Activated CD4-positive, alpha-beta T cell treated with anti-CD3 and anti-CD28 coated beads for 36 hours (primary cell): ENCODE data around the gene OSBPL10. TPM values are rescaled to one million over a fixed set of nuclear protein-coding genes. Genes with fewer than 3 reads are reported as not detected.

Experiments used
- ATAC-seq: fragments of 200-7000 bp; cut with Tn5 transposase; one replicate; pipeline ENCODE4 v1.10.0; 2021; ENCODE audit warnings: mild to moderate bottlenecking, moderate library complexity
- CTCF ChIA-PET: fragments of 350-600 bp; sonication (Branson Sonifier 250); formaldehyde crosslinking; loops from one replicate; lab custom pipeline; 2021; ENCODE audit warnings: antibody characterized with exemption; lab: Charles Lee
- POLR2A ChIA-PET: fragments of 350-600 bp; sonication (Branson Sonifier 250); formaldehyde crosslinking; loops from one replicate; lab custom pipeline; 2021; ENCODE audit warnings: antibody characterized with exemption, inconsistent platforms; lab: Charles Lee
- DNase-seq: peaks from one replicate; pipeline ENCODE4 v3.0.0-alpha.2; 2020
- H3K27ac Mint-ChIP-seq: one replicate; pipeline ENCODE4 v1.8.0; 2021; ENCODE audit warnings: mixed read lengths
- H3K27me3 Mint-ChIP-seq: one replicate; pipeline ENCODE4 v1.8.0; 2021; ENCODE audit warnings: mixed read lengths
- H3K36me3 Mint-ChIP-seq: one replicate; pipeline ENCODE4 v1.8.0; 2021; ENCODE audit warnings: low read depth, mixed read lengths
- H3K4me1 Mint-ChIP-seq: one replicate; pipeline ENCODE4 v1.8.0; 2021; ENCODE audit warnings: mixed read lengths
- H3K4me3 Mint-ChIP-seq: one replicate; pipeline ENCODE4 v1.8.0; 2021; ENCODE audit warnings: mild to moderate bottlenecking, moderate library complexity, mixed read lengths
- H3K9me3 Mint-ChIP-seq: one replicate; pipeline ENCODE4 v1.8.0; 2021; ENCODE audit warnings: low read depth, mixed read lengths
- intact Hi-C, 2 experiments: fragments of 100-400 bp; cut with DNase I in 1 of 2; cut with micrococcal nuclease in 1 of 2; formaldehyde crosslinking; loops; one replicate each; pipeline versions ENCODE4 v1.14.2 to v1.15.1; 2022 to 2024; cut with DNase I, micrococcal nuclease
- total RNA-seq, 2 experiments: library from RNA; stranded (reverse); gene quantifications; one replicate each; pipeline ENCODE4 v1.2.3, GENCODE V29; 2021

OSBPL10 gene
- total RNA-seq, 2 experiments from 2014 or later = 11.2 to 11.8 TPM

DNA sequence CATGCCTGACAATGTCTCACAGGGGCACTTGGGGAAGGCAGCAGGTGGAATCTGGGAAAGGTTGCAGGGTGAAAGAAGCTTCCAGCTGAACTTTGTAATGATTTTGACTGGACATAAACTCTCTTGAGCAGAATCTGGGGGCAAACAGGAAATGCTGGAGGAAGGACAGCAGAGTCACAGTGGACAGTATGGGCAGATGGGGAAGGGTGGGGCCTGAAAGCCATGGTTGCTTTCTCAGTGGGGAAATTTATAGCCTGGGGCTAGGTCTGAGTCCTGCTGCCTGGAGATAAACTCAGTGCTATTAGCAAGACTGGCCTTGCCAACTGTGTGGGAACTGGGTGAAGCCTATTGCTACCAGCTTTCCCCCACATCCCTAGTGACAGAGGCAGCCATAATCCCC is 203.2 kb downstream of the OSBPL10 start:
- peaks cover 19% of the 10 kb centered on the region for H3K4me1 Mint-ChIP-seq
- H3K9me3 Mint-ChIP-seq = peaks cover 7% of the 10 kb centered on the region
- DNase-seq (no peak), ATAC-seq (no peak)
- POLR2A ChIA-PET = interaction anchor here (0.6 kb wide), 1 partner anchor 134 kb away, joined by 3 read pairs; no protein-coding TSS in a partner anchor
- no peak overlapping the region for H3K27ac Mint-ChIP-seq
- no peak overlapping the region for H3K4me3 Mint-ChIP-seq
- peaks cover 5% of the 10 kb centered on the region for H3K36me3 Mint-ChIP-seq
- CTCF ChIA-PET = interaction anchor here (0.6 kb wide), 1 partner anchor 1739 kb away, joined by 3 read pairs; no protein-coding TSS in a partner anchor
- intact Hi-C loops = loop anchor here in 1 of 2 experiments (10.0 kb wide), 1 partner anchor 147 kb away; no protein-coding TSS in a partner anchor
- peaks cover 14% of the 10 kb centered on the region for H3K27me3 Mint-ChIP-seq

DNA sequence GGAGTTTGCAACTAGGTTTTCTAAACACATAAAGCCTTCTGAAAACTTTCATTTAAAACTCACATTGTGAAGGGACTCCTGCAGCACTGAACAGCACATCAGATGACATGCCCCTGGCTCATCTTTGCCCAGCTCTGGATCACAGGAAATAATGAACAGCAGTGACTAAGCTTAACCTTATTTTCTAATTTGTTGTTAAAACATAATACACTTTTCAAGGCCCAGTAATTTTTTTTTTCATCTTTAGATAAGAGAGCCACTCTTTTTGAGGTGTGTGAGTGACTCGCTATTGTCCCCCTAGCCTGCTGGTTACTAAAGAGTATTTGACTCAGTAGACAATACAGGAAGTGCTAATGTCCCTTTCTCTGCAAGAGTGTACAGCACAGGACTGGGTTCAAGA is 204.0 kb downstream of the OSBPL10 start:
- Mint-ChIP-seq H3K4me3 (no peak overlapping the region), H3K4me1 (peaks cover 26% of the 10 kb centered on the region), H3K36me3 (peaks cover 5% of the 10 kb centered on the region), H3K9me3 (peaks cover 7% of the 10 kb centered on the region), H3K27ac (no peak overlapping the region), H3K27me3 (peaks cover 14% of the 10 kb centered on the region)
- DNase-seq (no peak), ATAC-seq (peak; percentile 49)
- ChIA-PET CTCF (no interaction called here), POLR2A (interaction anchor here (0.7 kb wide), 1 partner anchor 524 kb away, joined by 5 read pairs; no protein-coding TSS in a partner anchor)
- intact Hi-C loops = loop anchor here in 1 of 2 experiments (10.0 kb wide), 1 partner anchor 148 kb away; no protein-coding TSS in a partner anchor

DNA sequence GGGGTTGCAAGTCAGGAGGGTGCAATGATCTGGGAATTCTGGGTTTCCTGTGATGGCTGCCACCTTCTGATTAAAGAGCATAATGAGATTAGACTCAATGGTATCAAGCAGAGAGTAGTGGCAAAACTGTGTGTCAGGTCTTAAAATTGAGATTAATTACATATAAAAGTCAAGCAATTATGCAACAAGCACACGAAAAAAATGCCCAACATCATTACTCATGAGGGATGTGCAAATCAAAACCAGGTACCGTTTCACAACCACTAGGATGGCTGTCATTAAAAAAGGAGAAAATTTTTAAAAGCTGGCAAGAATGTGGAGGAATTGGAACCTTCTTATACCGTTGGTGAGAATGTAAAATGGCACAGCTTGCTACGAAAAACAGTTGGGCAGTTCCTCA is 205.0 kb downstream of the OSBPL10 start:
- Mint-ChIP-seq H3K36me3 (peaks cover 5% of the 10 kb centered on the region), H3K4me3 (no peak overlapping the region), H3K9me3 (peaks cover 7% of the 10 kb centered on the region), H3K27ac (no peak overlapping the region), H3K4me1 (peaks cover 36% of the 10 kb centered on the region), H3K27me3 (peaks cover 14% of the 10 kb centered on the region)
- DNase-seq (no peak), ATAC-seq (no peak)
- ChIA-PET CTCF (no interaction called here), POLR2A (no interaction called here)
- intact Hi-C loops = loop anchor here in 1 of 2 experiments (10.0 kb wide), 1 partner anchor 149 kb away; no protein-coding TSS in a partner anchor

DNA sequence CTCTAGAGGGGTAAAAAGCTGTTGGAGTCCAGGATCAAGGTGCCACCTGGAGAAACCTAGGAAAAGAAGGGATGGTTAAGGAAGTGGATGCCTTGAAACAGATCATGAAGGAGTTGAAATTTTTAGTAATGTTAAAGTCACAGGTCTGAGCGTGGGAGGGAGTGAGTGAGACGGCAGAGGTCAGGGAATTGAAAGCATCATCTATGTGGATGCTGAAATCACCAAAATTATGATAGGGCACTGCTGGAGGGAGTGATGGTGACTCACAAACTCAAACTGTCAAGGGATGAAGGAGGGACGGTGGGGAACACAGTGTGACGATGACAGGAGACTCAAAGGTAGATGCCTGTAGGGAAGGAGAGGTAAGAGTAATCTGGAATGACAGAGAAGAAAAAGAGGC is 205.7 kb downstream of the OSBPL10 start:
- H3K36me3 Mint-ChIP-seq = peaks cover 5% of the 10 kb centered on the region
- ChIA-PET CTCF (no interaction called here), POLR2A (no interaction called here)
- DNase-seq (no peak), ATAC-seq (no peak)
- no peak overlapping the region for H3K4me3 Mint-ChIP-seq
- peaks cover 38% of the 10 kb centered on the region for H3K4me1 Mint-ChIP-seq
- intact Hi-C loops = loop anchor here in 1 of 2 experiments (10.0 kb wide), 1 partner anchor 149 kb away; no protein-coding TSS in a partner anchor
- no peak overlapping the region for H3K27ac Mint-ChIP-seq
- peaks cover 7% of the 10 kb centered on the region for H3K9me3 Mint-ChIP-seq
- H3K27me3 Mint-ChIP-seq = peaks cover 14% of the 10 kb centered on the region

DNA sequence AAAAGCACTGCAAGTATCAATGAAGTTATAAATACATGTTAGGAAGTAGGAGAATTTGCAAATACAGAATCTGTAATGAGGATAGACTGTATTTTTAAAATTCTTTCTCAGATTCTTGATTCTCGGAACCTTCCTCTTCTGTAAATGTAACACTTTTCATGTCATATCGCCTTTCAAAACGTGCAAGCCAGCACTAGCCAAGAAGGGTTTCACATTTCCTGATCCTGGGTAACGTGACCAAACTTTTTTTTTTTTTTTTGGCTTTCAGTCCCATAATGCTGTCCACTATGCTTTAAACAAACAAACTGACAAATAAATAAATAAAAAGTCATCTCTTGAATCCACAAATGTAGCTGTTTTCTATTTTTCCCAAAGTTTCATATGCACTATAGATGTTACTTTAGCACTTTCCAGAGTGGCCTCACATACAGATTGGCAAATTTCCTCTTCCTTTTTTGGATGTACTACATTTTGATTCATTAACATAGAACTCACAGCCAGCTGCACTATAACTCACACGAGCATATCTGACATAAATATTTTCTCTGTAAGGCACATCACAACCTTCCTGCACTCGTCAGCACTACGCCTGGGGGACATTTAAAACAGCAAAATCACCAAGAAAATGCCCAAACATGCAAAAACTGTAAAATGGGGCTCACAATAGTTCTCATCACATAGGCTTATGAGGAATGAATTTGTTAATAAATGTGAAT is 208.1 kb downstream of the OSBPL10 start:
- ATAC-seq (no peak), DNase-seq (no peak)
- intact Hi-C loops = loop anchor here (1.0 to 10.0 kb wide), 8 partner anchors 17 to 696 kb away; partner anchors contain the start of genes OSBPL10 (in 1 of the 2), STT3B (in 1 of the 2) and ZNF860 (in 1 of the 2)
- Mint-ChIP-seq H3K4me3 (no peak overlapping the region), H3K27me3 (peaks cover 11% of the 10 kb centered on the region), H3K36me3 (no peaks in the 10 kb centered on the region), H3K9me3 (no peaks in the 10 kb centered on the region), H3K4me1 (peaks cover 48% of the 10 kb centered on the region), H3K27ac (peak overlapping the region; percentile 78)
- POLR2A ChIA-PET = no interaction called here
- CTCF ChIA-PET = interaction anchor here (1.4 kb wide), 1 partner anchor 18 kb away, joined by 3 read pairs; no protein-coding TSS in a partner anchor

DNA sequence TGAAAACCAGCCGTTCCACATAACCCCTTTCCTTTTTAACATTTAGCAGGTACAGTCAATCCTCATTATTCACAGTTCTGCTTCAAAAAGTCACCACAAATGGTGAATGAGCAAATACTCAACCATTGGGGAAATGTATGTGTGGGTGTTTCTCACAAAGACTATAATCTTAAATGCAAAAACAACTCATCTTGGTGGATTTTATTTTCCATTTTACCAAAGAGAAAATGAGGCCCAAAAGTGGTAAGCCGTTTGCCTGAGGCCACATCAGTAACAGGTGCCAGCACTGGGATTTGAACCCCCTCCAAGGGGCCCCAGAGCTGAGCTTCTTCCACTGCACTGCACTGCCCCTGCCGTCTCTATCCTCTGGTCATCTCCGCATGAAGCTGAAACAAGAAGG is 208.8 kb downstream of the OSBPL10 start:
- CTCF ChIA-PET = interaction anchor here (0.6 to 1.4 kb wide), 2 partner anchors 18 to 55 kb away, joined by 3 read pairs; no protein-coding TSS in a partner anchor
- H3K4me1 Mint-ChIP-seq = peaks cover 54% of the 10 kb centered on the region
- peak; percentile 46 for DNase-seq
- intact Hi-C loops = loop anchor here (1.0 to 10.0 kb wide), 8 partner anchors 16 to 695 kb away; partner anchors contain the start of genes OSBPL10 (in 1 of the 2), STT3B (in 1 of the 2) and ZNF860 (in 1 of the 2)
- peaks cover 11% of the 10 kb centered on the region for H3K27me3 Mint-ChIP-seq
- peak; percentile 69 for ATAC-seq
- POLR2A ChIA-PET = interaction anchor here (0.6 to 0.7 kb wide), 2 partner anchors 101 to 162 kb away, joined by 4 to 5 read pairs; no protein-coding TSS in a partner anchor
- H3K36me3 Mint-ChIP-seq = no peaks in the 10 kb centered on the region
- peak overlapping the region; percentile 78 for H3K27ac Mint-ChIP-seq
- no peak overlapping the region for H3K4me3 Mint-ChIP-seq
- no peaks in the 10 kb centered on the region for H3K9me3 Mint-ChIP-seq

DNA sequence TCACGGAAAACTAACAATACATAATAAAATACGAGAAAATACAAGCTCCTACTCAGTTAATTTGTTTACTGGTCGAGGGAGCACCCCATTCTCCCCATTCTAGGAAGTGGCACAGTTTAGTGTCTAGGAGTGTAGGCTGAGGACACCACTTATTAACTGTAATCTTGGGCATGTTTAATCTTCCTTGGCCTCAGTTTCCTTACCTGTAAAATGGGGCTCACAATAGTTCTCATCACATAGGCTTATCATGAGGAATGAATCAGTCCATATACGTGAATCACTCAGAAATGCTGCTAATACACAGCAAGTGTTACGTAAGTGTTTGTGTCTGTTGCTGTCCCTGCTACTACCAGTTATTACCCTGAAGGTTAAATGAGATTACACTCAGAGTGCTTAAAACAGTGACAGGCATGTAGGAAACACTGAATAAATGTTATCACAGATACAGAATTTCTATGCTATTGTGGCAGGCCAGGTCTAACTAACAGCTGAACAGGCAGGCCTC is 210.2 kb downstream of the OSBPL10 start:
- peaks cover 11% of the 10 kb centered on the region for H3K27me3 Mint-ChIP-seq
- H3K9me3 Mint-ChIP-seq = no peaks in the 10 kb centered on the region
- H3K4me3 Mint-ChIP-seq = no peak overlapping the region
- H3K4me1 Mint-ChIP-seq = peaks cover 54% of the 10 kb centered on the region
- ChIA-PET POLR2A (no interaction called here), CTCF (interaction anchor here (0.7 to 1.1 kb wide), 3 partner anchors 44 to 211 kb away, joined by 3 to 6 read pairs (median 4); no protein-coding TSS in a partner anchor)
- DNase-seq (no peak), ATAC-seq (peak; percentile 14)
- no peak overlapping the region for H3K27ac Mint-ChIP-seq
- no peaks in the 10 kb centered on the region for H3K36me3 Mint-ChIP-seq
- intact Hi-C loops = loop anchor here (5.0 to 10.0 kb wide), 4 partner anchors 154 to 694 kb away; partner anchors contain the start of genes OSBPL10 (in 1 of the 2) and ZNF860 (in 1 of the 2)

DNA sequence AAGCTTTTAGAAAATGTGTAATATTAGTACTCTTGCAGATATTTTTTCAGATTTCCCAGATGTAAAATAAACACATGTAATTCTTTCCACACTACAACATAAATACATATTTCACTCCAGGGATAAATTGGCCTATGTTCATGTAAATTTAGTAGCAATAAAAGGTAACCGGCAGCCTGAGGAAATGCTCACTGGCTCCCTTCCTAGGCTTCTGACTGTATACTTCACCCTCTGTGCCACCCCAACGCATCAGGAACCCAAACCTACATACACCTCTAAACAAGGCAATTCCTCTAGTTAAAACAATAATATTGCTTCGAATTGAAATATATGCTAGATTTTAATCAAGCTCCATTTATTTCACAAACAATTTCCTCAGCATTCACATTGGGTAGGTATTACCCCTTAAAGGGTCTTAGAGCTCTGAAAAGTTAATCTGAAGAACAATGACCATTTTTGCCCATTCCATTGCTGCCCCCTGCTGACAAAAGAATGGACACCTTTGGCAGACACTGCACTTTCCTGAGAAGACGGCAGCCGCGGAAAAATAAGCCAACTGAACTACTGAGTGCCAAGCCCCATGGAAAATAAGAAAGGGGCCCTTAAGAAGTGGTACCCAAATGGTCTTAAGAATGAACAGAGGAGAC is 212.5 kb downstream of the OSBPL10 start:
- ChIA-PET CTCF (interaction anchor here (0.5 to 1.3 kb wide), 10 partner anchors 9 to 377 kb away, joined by 3 to 8 read pairs (median 3); no protein-coding TSS in a partner anchor), POLR2A (interaction anchor here (1.0 kb wide), 1 partner anchor 236 kb away, joined by 3 read pairs; the partner anchor contains the start of gene STT3B)
- ATAC-seq = peak; percentile 44
- Mint-ChIP-seq H3K27ac (no peak overlapping the region), H3K36me3 (no peaks in the 10 kb centered on the region), H3K9me3 (no peaks in the 10 kb centered on the region), H3K27me3 (peaks cover 2% of the 10 kb centered on the region), H3K4me1 (peaks cover 50% of the 10 kb centered on the region), H3K4me3 (no peak overlapping the region)
- peak; percentile 77 for DNase-seq
- intact Hi-C loops = loop anchor here (1.0 to 5.0 kb wide), 5 partner anchors 131 to 1001 kb away; partner anchors contain the start of gene STT3B (in 1 of the 2)

DNA sequence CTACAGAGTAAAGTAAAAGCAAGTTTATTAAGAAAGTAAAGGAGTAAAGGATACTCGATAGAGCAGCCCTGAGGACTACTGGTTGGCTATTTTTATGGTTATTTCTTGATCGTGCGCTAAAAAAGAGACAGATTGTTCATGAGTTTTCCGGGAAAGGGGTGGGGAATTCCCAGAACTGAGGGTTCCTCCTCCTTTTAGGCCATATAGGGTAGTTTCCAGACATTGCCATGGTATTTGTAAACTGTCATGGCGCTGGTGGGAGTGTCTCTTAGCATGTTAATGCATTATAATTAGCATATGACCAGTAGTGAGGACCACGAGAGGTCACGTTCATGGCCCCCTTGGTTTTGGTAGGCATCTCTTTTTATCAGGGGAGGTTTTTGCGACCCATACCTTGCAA is 213.1 kb downstream of the OSBPL10 start:
- POLR2A ChIA-PET = no interaction called here
- Mint-ChIP-seq H3K36me3 (no peaks in the 10 kb centered on the region), H3K4me3 (no peak overlapping the region), H3K4me1 (peaks cover 45% of the 10 kb centered on the region), H3K9me3 (no peaks in the 10 kb centered on the region), H3K27ac (no peak overlapping the region), H3K27me3 (peaks cover 2% of the 10 kb centered on the region)
- ATAC-seq (no peak), DNase-seq (no peak)
- CTCF ChIA-PET = interaction anchor here (0.7 to 1.0 kb wide), 2 partner anchors 15 to 143 kb away, joined by 3 to 5 read pairs; no protein-coding TSS in a partner anchor
- intact Hi-C loops = loop anchor here (1.0 to 5.0 kb wide), 5 partner anchors 131 to 1001 kb away; partner anchors contain the start of gene STT3B (in 1 of the 2)

DNA sequence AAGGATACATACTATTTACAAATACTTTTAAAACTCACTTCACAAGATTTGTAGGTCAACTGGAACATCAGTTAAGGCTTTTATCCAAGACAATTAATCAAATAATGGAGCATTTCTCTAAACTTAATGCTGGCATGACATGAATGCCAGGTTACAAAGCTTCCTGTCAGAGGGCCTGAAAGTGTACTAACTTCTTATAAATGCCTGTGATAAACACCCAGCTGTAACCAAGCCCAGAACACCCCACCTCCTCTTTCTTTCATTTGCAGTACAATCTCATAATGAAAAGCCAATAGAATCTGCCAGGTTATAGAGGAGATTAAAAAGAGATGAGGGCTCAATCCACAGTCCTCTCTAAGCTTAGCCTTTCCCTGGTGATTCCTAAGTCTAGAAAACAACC is 214.4 kb downstream of the OSBPL10 start:
- Mint-ChIP-seq H3K36me3 (no peaks in the 10 kb centered on the region), H3K27me3 (peaks cover 2% of the 10 kb centered on the region), H3K27ac (no peak overlapping the region), H3K9me3 (no peaks in the 10 kb centered on the region), H3K4me3 (no peak overlapping the region), H3K4me1 (peaks cover 42% of the 10 kb centered on the region)
- intact Hi-C loops = loop anchor here (5.0 kb wide), 3 partner anchors 129 to 999 kb away; partner anchors contain the start of gene STT3B (in 1 of the 2)
- ChIA-PET CTCF (no interaction called here), POLR2A (interaction anchor here (0.6 to 0.8 kb wide), 2 partner anchors 44 to 235 kb away, joined by 3 to 4 read pairs; no protein-coding TSS in a partner anchor)
- DNase-seq (no peak), ATAC-seq (no peak)
